ENCODE data around the gene RAD50.

RAD50 gene

GRCh38 chr5:132662925-132663770, 106.4 kb downstream of the RAD50 start:
- TF ChIP-seq MYC (IDR thresholded peaks at IDR 0.05; ENCODE audit: low read depth, low read length) (peak; percentile 35; the same call in 1 of the 2 replicates), CTCF (IDR thresholded peaks at IDR 0.05; ENCODE audit: low read depth, low read length) (no peak), MAX (IDR thresholded peaks at IDR 0.05; ENCODE audit: low read depth, low read length) (peak; percentile 95)
- H3K4me3 ChIP-seq (ENCODE audit: low read depth, low read length): no peak overlapping the region
- DNase-seq (ENCODE audit: low read depth): peak; percentile 76

GRCh38 chr5:132663771-132664695, 107.3 kb downstream of the RAD50 start:
- TF ChIP-seq MYC (IDR thresholded peaks at IDR 0.05; ENCODE audit: low read depth, low read length) (no peak), POLR2A (IDR thresholded peaks at IDR 0.05; ENCODE audit: extremely low read depth, insufficient read length) (no peak), MAX (IDR thresholded peaks at IDR 0.05; ENCODE audit: low read depth, low read length) (no peak), CTCF (IDR thresholded peaks at IDR 0.05; ENCODE audit: low read depth, low read length) (no peak)
- H3K4me3 ChIP-seq (ENCODE audit: low read depth, low read length): no peak overlapping the region
- no peak for DNase-seq (ENCODE audit: low read depth)

GRCh38 chr5:132664696-132665209, 108.0 kb downstream of the RAD50 start:
- DNase-seq (ENCODE audit: low read depth): no peak
- TF ChIP-seq MYC (IDR thresholded peaks at IDR 0.05; ENCODE audit: low read depth, low read length): no peak
- TF ChIP-seq POLR2A (IDR thresholded peaks at IDR 0.05; ENCODE audit: extremely low read depth, insufficient read length): no peak
- TF ChIP-seq CTCF (IDR thresholded peaks at IDR 0.05; ENCODE audit: low read depth, low read length): no peak
- TF ChIP-seq MAX (IDR thresholded peaks at IDR 0.05; ENCODE audit: low read depth, low read length): no peak
- no peak overlapping the region for H3K4me3 ChIP-seq (ENCODE audit: low read depth, low read length)

- no peak for TF ChIP-seq MYC (IDR thresholded peaks at IDR 0.05; ENCODE audit: low read depth, low read length)
- H3K4me3 ChIP-seq (ENCODE audit: low read depth, low read length): no peak overlapping the region
- no peak for DNase-seq (ENCODE audit: low read depth)
Measured at GRCh38 chr5:132665574-132666080, 108.8 kb downstream of the RAD50 start.

GRCh38 chr5:132666310-132667123, 109.7 kb downstream of the RAD50 start:
- TF ChIP-seq POLR2A (IDR thresholded peaks at IDR 0.05; ENCODE audit: extremely low read depth, insufficient read length): no peak
- no peak for TF ChIP-seq CTCF (IDR thresholded peaks at IDR 0.05; ENCODE audit: low read depth, low read length)
- TF ChIP-seq MAX (IDR thresholded peaks at IDR 0.05; ENCODE audit: low read depth, low read length): no peak
- TF ChIP-seq MYC (IDR thresholded peaks at IDR 0.05; ENCODE audit: low read depth, low read length): no peak
- no peak overlapping the region for H3K4me3 ChIP-seq (ENCODE audit: low read depth, low read length)
- DNase-seq (ENCODE audit: low read depth): peak; percentile 7

Measured in NB4 (cell line).